ENCODE measurements around the gene TNK1. TPM values are rescaled to one million over a fixed set of nuclear protein-coding genes. Genes with fewer than 3 reads are reported as not detected.

TNK1 gene
- total and polyA plus RNA-seq, 9 of the 15 experiments (the other 6 are each of a cell fraction or from before 2014, with no cell fraction given), result 0.28 to 5.2 (median 2.1) TPM

DNA sequence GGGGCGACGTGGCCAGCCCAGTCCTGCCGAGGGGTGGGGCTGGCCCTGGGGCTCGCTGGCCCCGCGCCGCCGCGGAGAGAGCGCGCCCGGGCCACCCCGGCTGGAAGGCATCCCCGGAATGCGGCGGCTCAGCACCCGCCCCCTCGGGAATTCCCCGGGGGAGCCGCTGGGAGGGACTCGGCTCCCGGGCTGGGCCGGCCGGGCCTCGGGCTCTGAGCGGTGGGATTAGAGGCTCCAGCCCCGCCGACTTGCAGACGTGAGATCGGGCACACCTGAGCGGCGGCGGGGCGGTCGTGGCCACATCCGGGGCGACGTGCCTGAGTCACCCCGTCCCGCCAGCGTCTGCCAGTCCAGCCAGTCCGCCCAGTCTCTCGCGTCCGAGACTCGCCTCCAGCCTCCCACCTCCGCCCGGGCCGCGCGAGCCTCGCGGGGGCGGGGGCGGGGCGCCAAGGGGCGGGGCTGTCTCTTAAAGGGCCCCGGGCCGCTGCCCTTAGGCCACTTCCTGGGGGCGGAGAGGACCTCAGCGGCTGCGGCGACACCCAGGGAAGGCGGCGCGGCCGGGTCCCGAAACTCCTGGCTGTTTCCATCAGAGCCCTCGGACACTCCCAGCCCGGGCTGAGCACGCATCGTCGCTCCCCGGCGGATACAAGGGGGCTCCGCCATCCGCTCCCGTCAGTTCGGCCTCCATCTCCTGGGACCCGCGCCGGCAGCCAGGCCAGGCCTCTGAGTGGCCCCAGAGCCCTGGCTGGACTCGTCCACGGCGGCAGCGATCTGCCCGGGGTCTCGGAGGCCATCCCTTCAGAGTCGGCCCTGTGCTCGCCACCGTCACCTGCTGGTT, 29.0 kb upstream of the TNK1 start, which contains the start of gene KCTD11 (continued):
- TF ChIP-seq, protein P1, sequence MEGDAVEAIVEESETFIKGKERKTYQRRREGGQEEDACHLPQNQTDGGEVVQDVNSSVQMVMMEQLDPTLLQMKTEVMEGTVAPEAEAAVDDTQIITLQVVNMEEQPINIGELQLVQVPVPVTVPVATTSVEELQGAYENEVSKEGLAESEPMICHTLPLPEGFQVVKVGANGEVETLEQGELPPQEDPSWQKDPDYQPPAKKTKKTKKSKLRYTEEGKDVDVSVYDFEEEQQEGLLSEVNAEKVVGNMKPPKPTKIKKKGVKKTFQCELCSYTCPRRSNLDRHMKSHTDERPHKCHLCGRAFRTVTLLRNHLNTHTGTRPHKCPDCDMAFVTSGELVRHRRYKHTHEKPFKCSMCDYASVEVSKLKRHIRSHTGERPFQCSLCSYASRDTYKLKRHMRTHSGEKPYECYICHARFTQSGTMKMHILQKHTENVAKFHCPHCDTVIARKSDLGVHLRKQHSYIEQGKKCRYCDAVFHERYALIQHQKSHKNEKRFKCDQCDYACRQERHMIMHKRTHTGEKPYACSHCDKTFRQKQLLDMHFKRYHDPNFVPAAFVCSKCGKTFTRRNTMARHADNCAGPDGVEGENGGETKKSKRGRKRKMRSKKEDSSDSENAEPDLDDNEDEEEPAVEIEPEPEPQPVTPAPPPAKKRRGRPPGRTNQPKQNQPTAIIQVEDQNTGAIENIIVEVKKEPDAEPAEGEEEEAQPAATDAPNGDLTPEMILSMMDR (IDR thresholded peaks at IDR 0.05 in 2 of 3, conservative IDR thresholded peaks at IDR 0.05 in 1 of 3; ENCODE audit: insufficient read depth in 2 of 3, low read depth in 1 of 3, low read length in 3 of 3), result peak in 2 of 3 experiments; percentile 52 to 54; a peak in 4 of 6 replicates
- TF ChIP-seq, protein P2, sequence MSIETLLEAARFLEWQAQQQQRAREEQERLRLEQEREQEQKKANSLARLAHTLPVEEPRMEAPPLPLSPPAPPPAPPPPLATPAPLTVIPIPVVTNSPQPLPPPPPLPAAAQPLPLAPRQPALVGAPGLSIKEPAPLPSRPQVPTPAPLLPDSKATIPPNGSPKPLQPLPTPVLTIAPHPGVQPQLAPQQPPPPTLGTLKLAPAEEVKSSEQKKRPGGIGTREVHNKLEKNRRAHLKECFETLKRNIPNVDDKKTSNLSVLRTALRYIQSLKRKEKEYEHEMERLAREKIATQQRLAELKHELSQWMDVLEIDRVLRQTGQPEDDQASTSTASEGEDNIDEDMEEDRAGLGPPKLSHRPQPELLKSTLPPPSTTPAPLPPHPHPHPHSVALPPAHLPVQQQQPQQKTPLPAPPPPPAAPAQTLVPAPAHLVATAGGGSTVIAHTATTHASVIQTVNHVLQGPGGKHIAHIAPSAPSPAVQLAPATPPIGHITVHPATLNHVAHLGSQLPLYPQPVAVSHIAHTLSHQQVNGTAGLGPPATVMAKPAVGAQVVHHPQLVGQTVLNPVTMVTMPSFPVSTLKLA (conservative IDR thresholded peaks at IDR 0.05), result peak in 1 of 2 experiments; percentile 65; a peak in 2 of 4 replicates
- TF ChIP-seq, protein P3, sequence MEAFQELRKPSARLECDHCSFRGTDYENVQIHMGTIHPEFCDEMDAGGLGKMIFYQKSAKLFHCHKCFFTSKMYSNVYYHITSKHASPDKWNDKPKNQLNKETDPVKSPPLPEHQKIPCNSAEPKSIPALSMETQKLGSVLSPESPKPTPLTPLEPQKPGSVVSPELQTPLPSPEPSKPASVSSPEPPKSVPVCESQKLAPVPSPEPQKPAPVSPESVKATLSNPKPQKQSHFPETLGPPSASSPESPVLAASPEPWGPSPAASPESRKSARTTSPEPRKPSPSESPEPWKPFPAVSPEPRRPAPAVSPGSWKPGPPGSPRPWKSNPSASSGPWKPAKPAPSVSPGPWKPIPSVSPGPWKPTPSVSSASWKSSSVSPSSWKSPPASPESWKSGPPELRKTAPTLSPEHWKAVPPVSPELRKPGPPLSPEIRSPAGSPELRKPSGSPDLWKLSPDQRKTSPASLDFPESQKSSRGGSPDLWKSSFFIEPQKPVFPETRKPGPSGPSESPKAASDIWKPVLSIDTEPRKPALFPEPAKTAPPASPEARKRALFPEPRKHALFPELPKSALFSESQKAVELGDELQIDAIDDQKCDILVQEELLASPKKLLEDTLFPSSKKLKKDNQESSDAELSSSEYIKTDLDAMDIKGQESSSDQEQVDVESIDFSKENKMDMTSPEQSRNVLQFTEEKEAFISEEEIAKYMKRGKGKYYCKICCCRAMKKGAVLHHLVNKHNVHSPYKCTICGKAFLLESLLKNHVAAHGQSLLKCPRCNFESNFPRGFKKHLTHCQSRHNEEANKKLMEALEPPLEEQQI (IDR thresholded peaks at IDR 0.05), result no peak
- TF ChIP-seq RAD21 (CRISPR knock-in tag; conservative IDR thresholded peaks at IDR 0.05 in 1 of 2, IDR thresholded peaks at IDR 0.05 in 1 of 2) (peak in 1 of 2 experiments; percentile 13; a peak in 1 of 4 replicates), SAP30 (IDR thresholded peaks at IDR 0.05; ENCODE audit: borderline replicate concordance, insufficient read depth, low read depth, low read length, poor library complexity, severe bottlenecking) (peak; percentile 51), ZEB2 (IDR thresholded peaks at IDR 0.05) (0 out of 2 replicates have a peak, but pooled peaks have one; percentile 23), SIN3A (IDR thresholded peaks at IDR 0.05; ENCODE audit: borderline replicate concordance in 2 of 2, control insufficient read depth in 1 of 2, low read depth in 2 of 2, low read length in 2 of 2) (peak; percentile 16 to 29; a peak in 2 of 4 replicates), CTBP1 (IDR thresholded peaks at IDR 0.05; ENCODE audit: borderline replicate concordance) (0 out of 2 replicates have a peak, but pooled peaks have one; percentile 49), CCNT2 (IDR thresholded peaks at IDR 0.05; ENCODE audit: borderline replicate concordance, extremely low read depth, insufficient read length, low read depth, low read length) (peak; percentile 19), POLR2G (IDR thresholded peaks at IDR 0.05; ENCODE audit: low read depth, low read length) (peak; percentile 74), ZNF140 (CRISPR knock-in tag; IDR thresholded peaks at IDR 0.05) (no peak), TEAD1 (CRISPR knock-in tag; IDR thresholded peaks at IDR 0.05) (peak in 1 of 2 experiments; percentile 87; a peak in 1 of 4 replicates), GABPA (tag; conservative IDR thresholded peaks at IDR 0.05; ENCODE audit: low read depth) (peak; percentile 69), SMAD3 (CRISPR knock-in tag; conservative IDR thresholded peaks at IDR 0.05) (no peak)
- TF ChIP-seq, protein P4, sequence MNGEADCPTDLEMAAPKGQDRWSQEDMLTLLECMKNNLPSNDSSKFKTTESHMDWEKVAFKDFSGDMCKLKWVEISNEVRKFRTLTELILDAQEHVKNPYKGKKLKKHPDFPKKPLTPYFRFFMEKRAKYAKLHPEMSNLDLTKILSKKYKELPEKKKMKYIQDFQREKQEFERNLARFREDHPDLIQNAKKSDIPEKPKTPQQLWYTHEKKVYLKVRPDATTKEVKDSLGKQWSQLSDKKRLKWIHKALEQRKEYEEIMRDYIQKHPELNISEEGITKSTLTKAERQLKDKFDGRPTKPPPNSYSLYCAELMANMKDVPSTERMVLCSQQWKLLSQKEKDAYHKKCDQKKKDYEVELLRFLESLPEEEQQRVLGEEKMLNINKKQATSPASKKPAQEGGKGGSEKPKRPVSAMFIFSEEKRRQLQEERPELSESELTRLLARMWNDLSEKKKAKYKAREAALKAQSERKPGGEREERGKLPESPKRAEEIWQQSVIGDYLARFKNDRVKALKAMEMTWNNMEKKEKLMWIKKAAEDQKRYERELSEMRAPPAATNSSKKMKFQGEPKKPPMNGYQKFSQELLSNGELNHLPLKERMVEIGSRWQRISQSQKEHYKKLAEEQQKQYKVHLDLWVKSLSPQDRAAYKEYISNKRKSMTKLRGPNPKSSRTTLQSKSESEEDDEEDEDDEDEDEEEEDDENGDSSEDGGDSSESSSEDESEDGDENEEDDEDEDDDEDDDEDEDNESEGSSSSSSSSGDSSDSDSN (IDR thresholded peaks at IDR 0.05; ENCODE audit: borderline replicate concordance in 1 of 2, low read depth in 2 of 2, low read length in 2 of 2), result 0 out of 4 replicates have a peak, but pooled peaks of 1 of the 2 experiments have one; percentile 28
